ENCODE measurements around the gene PTAR1.

The PTAR1 gene

GRCh38 chr9:69760278-69760610 lies 433 bp upstream of the PTAR1 start:
- peak overlapping the region; percentile 88 for H3K4me3 ChIP-seq (ENCODE audit: low read length, poor library complexity, severe bottlenecking)
- peaks cover 26% of the 10 kb centered on the region for H3K4me1 ChIP-seq (ENCODE audit: insufficient read depth, low read length, poor library complexity, severe bottlenecking)
- no peaks in the 10 kb centered on the region for H3K27me3 ChIP-seq (ENCODE audit: insufficient read depth, low read length, poor library complexity, severe bottlenecking)
- no peak for TF ChIP-seq CTCF (conservative IDR thresholded peaks at IDR 0.05; ENCODE audit: low read length)
- no peak for TF ChIP-seq EZH2phosphoT487 (IDR thresholded peaks at IDR 0.05; ENCODE audit: borderline replicate concordance)
- H2AFZ ChIP-seq (ENCODE audit: low read length) = peak overlapping the region; percentile 97
- peak overlapping the region; percentile 93 for H3K9ac ChIP-seq (ENCODE audit: low read depth, low read length, poor library complexity, severe bottlenecking)
- H3K9me2 ChIP-seq (replicated peaks; ENCODE audit: low read depth, low read length) = no peaks in the 10 kb centered on the region
- H3K36me3 ChIP-seq (ENCODE audit: insufficient read depth, low read length) = no peaks in the 10 kb centered on the region
- peaks cover 42% of the 10 kb centered on the region for H3K79me2 ChIP-seq (ENCODE audit: insufficient read depth, low read length)
- no peaks in the 10 kb centered on the region for H3F3A ChIP-seq (ENCODE audit: low read depth)
- peak overlapping the region; percentile 83 for H3K4me2 ChIP-seq (ENCODE audit: low read depth, low read length, poor library complexity, severe bottlenecking)
- no peaks in the 10 kb centered on the region for H3K9me3 ChIP-seq (ENCODE audit: insufficient read depth, low read depth, low read length)
- peaks cover 28% of the 10 kb centered on the region for H4K20me1 ChIP-seq (ENCODE audit: insufficient read depth, low read length, poor library complexity, severe bottlenecking)

- H3K4me2 ChIP-seq (ENCODE audit: low read depth, low read length, poor library complexity, severe bottlenecking) = peak overlapping the region; percentile 77
- H3K9me3 ChIP-seq (ENCODE audit: insufficient read depth, low read depth, low read length) = no peaks in the 10 kb centered on the region
- peaks cover 26% of the 10 kb centered on the region for H3K4me1 ChIP-seq (ENCODE audit: insufficient read depth, low read length, poor library complexity, severe bottlenecking)
- H3K9ac ChIP-seq (ENCODE audit: low read depth, low read length, poor library complexity, severe bottlenecking) = peak overlapping the region; percentile 93
- no peaks in the 10 kb centered on the region for H3K9me2 ChIP-seq (replicated peaks; ENCODE audit: low read depth, low read length)
- no peaks in the 10 kb centered on the region for H3F3A ChIP-seq (ENCODE audit: low read depth)
- H3K4me3 ChIP-seq (ENCODE audit: low read length, poor library complexity, severe bottlenecking) = peak overlapping the region; percentile 88
- H3K36me3 ChIP-seq (ENCODE audit: insufficient read depth, low read length) = no peaks in the 10 kb centered on the region
- TF ChIP-seq EZH2phosphoT487 (IDR thresholded peaks at IDR 0.05; ENCODE audit: borderline replicate concordance) (no peak), CTCF (conservative IDR thresholded peaks at IDR 0.05; ENCODE audit: low read length) (no peak)
- peak overlapping the region; percentile 95 for H2AFZ ChIP-seq (ENCODE audit: low read length)
- H3K79me2 ChIP-seq (ENCODE audit: insufficient read depth, low read length) = peaks cover 52% of the 10 kb centered on the region
- H4K20me1 ChIP-seq (ENCODE audit: insufficient read depth, low read length, poor library complexity, severe bottlenecking) = peaks cover 31% of the 10 kb centered on the region
- no peaks in the 10 kb centered on the region for H3K27me3 ChIP-seq (ENCODE audit: insufficient read depth, low read length, poor library complexity, severe bottlenecking)
These were observed 790 bp downstream of the PTAR1 start for GRCh38 chr9:69759021-69759420.

- H3K36me3 ChIP-seq (ENCODE audit: insufficient read depth, low read length) = no peaks in the 10 kb centered on the region
- peaks cover 31% of the 10 kb centered on the region for H3K4me1 ChIP-seq (ENCODE audit: insufficient read depth, low read length, poor library complexity, severe bottlenecking)
- no peaks in the 10 kb centered on the region for H3F3A ChIP-seq (ENCODE audit: low read depth)
- TF ChIP-seq CTCF (conservative IDR thresholded peaks at IDR 0.05; ENCODE audit: low read length) = no peak
- TF ChIP-seq EZH2phosphoT487 (IDR thresholded peaks at IDR 0.05; ENCODE audit: borderline replicate concordance) = no peak
- H4K20me1 ChIP-seq (ENCODE audit: insufficient read depth, low read length, poor library complexity, severe bottlenecking) = peaks cover 35% of the 10 kb centered on the region
- no peak overlapping the region for H2AFZ ChIP-seq (ENCODE audit: low read length)
- H3K9me3 ChIP-seq (ENCODE audit: insufficient read depth, low read depth, low read length) = no peaks in the 10 kb centered on the region
- H3K4me2 ChIP-seq (ENCODE audit: low read depth, low read length, poor library complexity, severe bottlenecking) = peak overlapping the region; percentile 77
- peak overlapping the region; percentile 93 for H3K9ac ChIP-seq (ENCODE audit: low read depth, low read length, poor library complexity, severe bottlenecking)
- H3K79me2 ChIP-seq (ENCODE audit: insufficient read depth, low read length) = peaks cover 60% of the 10 kb centered on the region
- H3K27me3 ChIP-seq (ENCODE audit: insufficient read depth, low read length, poor library complexity, severe bottlenecking) = no peaks in the 10 kb centered on the region
- H3K9me2 ChIP-seq (replicated peaks; ENCODE audit: low read depth, low read length) = no peaks in the 10 kb centered on the region
- H3K4me3 ChIP-seq (ENCODE audit: low read length, poor library complexity, severe bottlenecking) = peak overlapping the region; percentile 88
These were observed 1.7 kb downstream of the PTAR1 start for GRCh38 chr9:69757996-69758675.

Data from Loucy (cell line).